Stimulated activated CD4-positive, alpha-beta T cell treated with anti-CD3 and anti-CD28 coated beads, Interleukin-1b, Interleukin-23, amount 100 ng/mL, for 24 hours (primary cell): Measurements from ENCODE around the gene EGLN1.
A peak's percentile ranks its signal among the peaks of the same experiment; 100 is the strongest.

Source experiments
- DNase-seq, 4 experiments: peaks; one replicate each; pipeline ENCODE4 v3.0.0-alpha.2; 2020; ENCODE audit warnings: low read depth in 4 of 4, low spot score in 1 of 4

The EGLN1 gene

GRCh38 chr1:231421546-231421970 lies 529 bp downstream of the EGLN1 start:
- peak in 1 of 4 experiments; percentile 26 for DNase-seq

GRCh38 chr1:231420959-231421545 lies 1.0 kb downstream of the EGLN1 start:
- peak in 1 of 4 experiments; percentile 24 for DNase-seq

GRCh38 chr1:231420299-231420958 lies 1.7 kb downstream of the EGLN1 start:
- DNase-seq, result no peak

GRCh38 chr1:231419738-231420298 lies 2.3 kb downstream of the EGLN1 start:
- no peak for DNase-seq

- no peak for DNase-seq
These were observed 2.9 kb downstream of the EGLN1 start for GRCh38 chr1:231419147-231419546.

- DNase-seq, result no peak
These were observed 3.4 kb downstream of the EGLN1 start for GRCh38 chr1:231418741-231419107.

- DNase-seq, result no peak
These were observed 3.9 kb downstream of the EGLN1 start for GRCh38 chr1:231418101-231418740.

- no peak for DNase-seq
These were observed 4.6 kb downstream of the EGLN1 start for GRCh38 chr1:231417513-231417912.

GRCh38 chr1:231416901-231417300 lies 5.2 kb downstream of the EGLN1 start:
- no peak for DNase-seq

- DNase-seq, result no peak
These were observed 7.0 kb downstream of the EGLN1 start for GRCh38 chr1:231415018-231415583.

GRCh38 chr1:231414260-231415016 lies 7.6 kb downstream of the EGLN1 start:
- DNase-seq, result no peak

GRCh38 chr1:231413749-231414082 lies 8.4 kb downstream of the EGLN1 start:
- no peak for DNase-seq

GRCh38 chr1:231411036-231411531 lies 11.0 kb downstream of the EGLN1 start:
- DNase-seq, result no peak

- DNase-seq, result no peak
These were observed 12.0 kb downstream of the EGLN1 start for GRCh38 chr1:231410036-231410612.

- no peak for DNase-seq
These were observed 13.5 kb downstream of the EGLN1 start for GRCh38 chr1:231408528-231409094.

- no peak for DNase-seq
These were observed 14.3 kb downstream of the EGLN1 start for GRCh38 chr1:231407547-231408396.

GRCh38 chr1:231407049-231407448 lies 15.0 kb downstream of the EGLN1 start:
- no peak for DNase-seq

GRCh38 chr1:231404318-231404717 lies 17.8 kb downstream of the EGLN1 start:
- no peak for DNase-seq

GRCh38 chr1:231401478-231401877 lies 20.6 kb downstream of the EGLN1 start:
- DNase-seq, result no peak
